Lower leg skin (tissue), 4 donors: ENCODE data around the gene ADARB2. TPM values are rescaled to one million over a fixed set of nuclear protein-coding genes. Genes with fewer than 3 reads are reported as not detected.
A peak's percentile ranks its signal among the peaks of the same experiment; 100 is the strongest.

Experiments used
- DNase-seq, 2 donors: peaks; one replicate each; pipeline ENCODE4 v3.0.0-alpha.2; 2019; ENCODE audit warnings: low spot score in 2 of 2
- H3K4me3 ChIP-seq: fragments of 200-600 bp; sonication (generic); 2 replicates; pipeline ENCODE4 v1.5.1; 2017; ENCODE audit warnings: mild to moderate bottlenecking, low read depth; ENCODE audit not compliant: poor library complexity, severe bottlenecking
- CTCF ChIP-seq, 3 donors: fragments of 450-650 bp; IDR thresholded peaks; one replicate each; pipeline ENCODE4 v1.5.1; 2016; ENCODE audit warnings: antibody characterized with exemption in 3 of 3, mild to moderate bottlenecking in 3 of 3, moderate library complexity in 2 of 3
- POLR2A ChIP-seq, 2 donors: fragments of 450-650 bp; IDR thresholded peaks; one replicate each; pipeline ENCODE4 v1.6.1; 2016 to 2017; ENCODE audit warnings: antibody characterized with exemption in 2 of 2, mild to moderate bottlenecking in 1 of 2, moderate library complexity in 1 of 2
- WGBS, 2 donors: methylation state at CpG; one replicate each; pipeline ENCODE4 v1.1.5; 2018; 5-methylcytosine and 5-hydroxymethylcytosine counted together
- intact Hi-C: fragments of 100-400 bp; cut with DNase I; formaldehyde crosslinking; loops from one replicate; pipeline ENCODE4 v1.15.0; 2023; ENCODE audit warnings: low total_unique reads
- total RNA-seq, 4 donors: library from RNA; depleted of rRNA; stranded (reverse); fragments of >200 nt; gene quantifications; one replicate each; pipeline ENCODE4 v1.1.0, GENCODE V29; 2016

Gene ADARB2
- total RNA-seq, 4 donors from 2014 or later: 0.72 to 3.6 (median 1.8) TPM

GRCh38 chr10:1301143-1301542 is 436.2 kb downstream of the ADARB2 start:
- TF ChIP-seq POLR2A (IDR thresholded peaks at IDR 0.05): no peak
- no peak for TF ChIP-seq CTCF (IDR thresholded peaks at IDR 0.05)
- 75 to 77% methylated on average over 5 of the region's 5 CpGs for WGBS, 2 donors
- intact Hi-C loops: no loop called here

GRCh38 chr10:1300218-1300617 is 437.1 kb downstream of the ADARB2 start:
- 69 to 81% methylated on average over 6 of the region's 6 CpGs for WGBS, 2 donors
- intact Hi-C loops: no loop called here
- TF ChIP-seq POLR2A (IDR thresholded peaks at IDR 0.05) (no peak), CTCF (IDR thresholded peaks at IDR 0.05) (no peak)
- H3K4me3 ChIP-seq: no peak overlapping the region
- peak in 1 of 2 donors; percentile 65 for DNase-seq

More at GRCh38 chr10:1301143-1301542, 436.2 kb downstream of the ADARB2 start:
- no peak overlapping the region for H3K4me3 ChIP-seq
- DNase-seq: no peak

DNA sequence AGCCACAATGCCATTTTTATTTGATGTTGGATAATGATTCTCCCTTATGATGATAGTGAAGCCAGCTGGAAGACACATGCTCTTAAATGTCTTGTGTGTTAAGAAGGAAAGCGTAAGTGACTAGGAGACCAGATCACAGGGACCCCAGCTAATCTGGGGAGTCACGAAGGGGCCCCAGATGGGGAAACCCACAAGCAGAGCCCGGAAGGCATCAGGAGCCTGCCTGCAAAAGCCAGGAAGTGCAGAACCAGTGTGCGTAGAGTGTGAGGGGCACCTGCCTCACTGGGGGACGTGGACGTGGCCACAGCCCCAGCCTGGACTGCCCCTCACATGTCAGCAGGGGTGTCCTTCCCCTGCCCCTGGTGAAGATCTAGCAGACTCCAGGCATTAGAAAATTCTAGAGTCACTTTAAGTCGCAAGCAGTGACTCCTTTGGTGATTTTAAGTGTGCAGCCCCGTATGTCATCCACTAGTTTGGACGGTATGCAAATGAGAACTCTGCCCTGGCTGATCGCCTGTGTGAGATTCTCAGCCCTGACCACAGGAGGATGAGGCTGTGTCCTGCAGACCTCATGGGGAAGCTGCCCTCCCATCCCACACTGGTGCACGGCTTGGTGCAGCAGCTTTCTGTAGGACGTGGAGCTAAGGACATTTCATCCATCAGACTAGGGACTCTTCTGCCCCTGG is 438.1 kb downstream of the ADARB2 start:
- WGBS, 2 donors: 60 to 70% methylated on average over 11 to 12 of the region's 12 CpGs
- peak; percentile 6 to 56 for DNase-seq

GRCh38 chr10:1297566-1298301 is 439.6 kb downstream of the ADARB2 start:
- peak in 1 of 2 donors; percentile 61 for DNase-seq
- WGBS, 2 donors: 65% methylated on average over 14 of the region's 14 CpGs
- intact Hi-C loops: no loop called here
- no peak for TF ChIP-seq POLR2A (IDR thresholded peaks at IDR 0.05)
- TF ChIP-seq CTCF (IDR thresholded peaks at IDR 0.05): no peak
- H3K4me3 ChIP-seq: no peak overlapping the region

More for the DNA sequence above, 438.1 kb downstream of the ADARB2 start:
- no peak for TF ChIP-seq CTCF (IDR thresholded peaks at IDR 0.05)
- H3K4me3 ChIP-seq: no peak overlapping the region
- intact Hi-C loops: no loop called here

DNA sequence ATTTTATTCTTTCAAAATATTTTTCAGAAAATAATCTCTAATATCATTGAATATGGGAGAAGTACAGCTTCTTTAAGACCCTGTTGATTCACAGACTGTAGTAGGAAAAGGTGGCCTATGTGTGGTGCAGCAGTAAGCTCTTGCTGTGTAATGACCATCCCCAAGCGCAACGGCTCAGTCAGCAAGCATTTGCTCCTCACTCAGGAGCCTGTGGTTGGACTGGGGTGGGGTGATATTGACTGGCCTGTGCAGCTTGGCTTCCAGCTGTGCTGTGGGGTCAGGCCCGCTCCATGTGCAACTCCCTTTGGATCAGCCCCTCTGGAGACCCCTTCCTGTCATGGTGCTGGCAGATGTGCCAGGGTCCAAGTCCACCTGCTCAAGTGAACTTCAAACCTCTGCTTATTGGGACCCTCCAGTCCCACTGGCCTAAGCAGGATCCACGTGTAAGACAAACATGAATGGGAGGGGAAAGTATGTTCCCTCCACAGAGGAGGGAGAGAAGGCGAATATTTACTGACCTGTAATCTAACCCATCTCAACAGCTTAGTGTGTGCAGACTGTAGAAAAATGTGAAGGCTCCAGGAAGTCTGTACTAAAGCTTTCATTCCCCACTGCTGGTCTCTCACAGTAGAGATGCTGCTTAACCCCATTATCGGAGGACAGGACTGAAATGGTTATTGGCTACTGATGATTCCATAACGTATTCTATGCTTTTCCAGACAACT is 441.4 kb downstream of the ADARB2 start:
- 86 to 95% methylated on average over 7 of the region's 7 CpGs for WGBS, 2 donors
- intact Hi-C loops: no loop called here
- DNase-seq: peak in 1 of 2 donors; percentile 68
- H3K4me3 ChIP-seq: no peak overlapping the region
- no peak for TF ChIP-seq CTCF (IDR thresholded peaks at IDR 0.05)
- no peak for TF ChIP-seq POLR2A (IDR thresholded peaks at IDR 0.05)
